DMS153 treated with DMSO at 0.1 percent for 48 hours (cell line): ENCODE measurements around the gene VRK2.
"Not testable (repeated sequence)": the region's sequence is repeated elsewhere in the genome, so short reads cannot be mapped to it uniquely, and the experiment has no call there.

Experiments
- DNase-seq: peaks from one replicate; lab custom pipeline; 2025; ENCODE audit not compliant: unreplicated experiment; lab: John Stamatoyannopoulos, UW

VRK2 gene

DNA sequence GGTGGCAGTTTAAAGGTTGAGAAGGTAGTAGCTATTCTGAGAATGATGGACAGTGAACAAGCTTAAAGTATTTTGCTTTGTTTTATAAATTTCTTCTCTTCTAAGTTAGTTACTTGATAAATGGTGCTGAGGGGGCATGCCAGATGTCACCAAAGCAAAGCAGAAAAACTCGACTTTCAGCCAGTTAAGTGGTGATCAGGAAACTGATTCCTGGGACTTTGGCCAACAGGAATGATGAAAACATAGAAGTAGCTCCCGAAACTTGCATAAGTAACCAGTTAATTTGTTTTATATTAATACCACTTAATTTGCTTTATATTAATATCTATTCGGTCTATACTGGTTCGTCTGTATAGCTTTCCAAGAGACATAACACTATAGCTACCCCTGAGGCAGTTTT lies 111.9 kb downstream of the VRK2 start:
- DNase-seq, result no peak

DNA sequence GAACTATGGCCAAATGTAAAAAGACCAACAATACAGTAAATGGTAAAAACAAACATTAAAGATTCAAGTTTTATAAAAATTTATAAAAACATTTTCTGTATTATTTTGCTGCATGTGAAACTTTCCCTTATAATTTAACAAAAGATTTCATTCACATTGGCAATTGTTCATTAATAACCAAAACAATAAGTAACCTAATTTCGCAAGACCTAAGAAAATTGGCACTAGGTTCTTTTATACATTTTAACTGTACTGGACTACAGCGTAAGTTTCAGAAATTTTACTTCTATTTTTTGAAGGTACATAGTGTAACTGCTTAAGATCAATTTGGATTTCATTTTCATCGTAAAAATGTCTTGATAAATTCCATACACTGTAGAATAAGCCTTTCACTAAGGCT lies 117.3 kb downstream of the VRK2 start:
- no peak for DNase-seq

DNA sequence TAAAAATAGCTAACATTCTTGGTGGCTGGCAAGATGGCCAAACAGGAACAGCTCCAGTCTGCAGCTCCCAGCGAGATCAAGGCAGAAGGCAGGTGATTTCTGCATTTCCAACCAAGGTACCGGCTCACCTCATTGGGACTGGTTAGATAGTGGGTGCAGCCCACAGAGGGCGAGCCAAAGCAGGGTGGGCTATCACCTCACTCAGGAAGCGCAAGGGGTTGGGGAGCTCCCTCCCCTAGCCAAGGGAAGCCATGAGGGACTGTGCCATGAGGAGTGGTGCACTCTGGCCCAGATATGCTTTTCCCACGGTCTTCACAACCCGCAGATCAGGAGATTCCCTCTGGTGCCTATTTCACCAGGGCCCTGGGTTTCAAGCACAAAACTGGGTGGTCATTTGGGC lies 121.5 kb downstream of the VRK2 start:
- DNase-seq, result not testable (repeated sequence)

DNA sequence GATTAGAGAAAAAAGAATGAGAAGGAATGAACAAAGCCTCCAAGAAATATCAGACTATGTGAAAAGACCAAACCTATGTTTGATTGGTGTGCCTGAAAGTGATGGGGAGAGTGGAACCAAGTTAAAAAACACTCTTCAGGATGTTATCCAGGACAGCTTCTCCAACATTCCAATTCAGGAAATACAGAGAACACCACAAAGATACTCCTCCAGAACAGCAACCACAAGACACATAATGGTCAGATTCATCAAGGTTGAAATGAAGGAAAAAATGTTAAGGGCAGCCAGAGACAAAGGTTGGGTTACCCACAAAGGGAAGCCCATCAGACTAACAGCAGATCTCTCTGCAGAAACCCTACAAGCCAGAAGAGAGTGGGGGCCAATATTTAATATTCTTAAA lies 123.2 kb downstream of the VRK2 start:
- DNase-seq, result not testable (repeated sequence)

DNA sequence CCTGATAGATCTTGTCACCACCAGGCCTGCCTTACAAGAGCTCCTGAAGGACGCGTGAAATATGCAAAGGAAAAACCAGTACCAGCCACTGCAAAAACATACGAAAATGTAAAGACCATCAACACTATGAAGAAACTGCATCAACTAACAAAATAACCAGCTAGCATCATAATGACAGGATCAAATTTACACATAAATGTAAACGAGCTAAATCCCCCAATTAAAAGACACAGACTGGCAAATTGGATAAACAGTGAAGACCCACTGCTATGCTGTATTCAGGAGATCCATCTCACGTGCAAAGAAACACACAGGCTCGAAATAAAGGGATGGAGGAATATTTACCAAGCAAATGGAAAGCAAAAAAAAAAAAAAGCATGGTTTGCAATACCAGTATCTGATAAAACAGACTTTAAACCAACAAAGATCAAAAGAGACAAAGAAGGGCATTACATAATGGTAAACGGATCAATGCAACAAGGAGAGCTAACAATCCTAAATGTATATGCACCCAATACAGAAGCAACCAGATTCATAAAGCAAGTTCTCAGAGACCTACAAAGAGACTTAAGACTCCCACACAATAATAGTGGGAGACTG lies 123.8 kb downstream of the VRK2 start:
- DNase-seq, result not testable (repeated sequence)

DNA sequence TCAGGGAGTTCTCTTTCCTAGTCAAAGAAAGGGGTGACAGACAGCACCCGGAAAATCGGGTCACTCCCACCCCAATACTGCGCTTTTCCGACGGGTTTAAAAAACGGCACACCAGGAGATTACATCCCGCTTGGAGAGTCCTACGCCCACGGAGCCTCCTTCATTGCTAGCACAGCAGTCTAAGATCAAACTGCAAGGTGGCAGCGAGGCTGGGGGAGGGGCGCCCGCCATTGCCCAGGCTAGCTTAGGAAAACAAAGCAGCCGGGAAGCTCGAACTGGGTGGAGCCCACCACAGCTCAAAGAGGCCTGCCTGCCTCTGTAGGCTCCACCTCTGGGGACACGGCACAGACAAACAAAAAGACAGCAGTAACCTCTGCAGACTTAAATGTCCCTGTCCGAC lies 125.2 kb downstream of the VRK2 start:
- DNase-seq, result not testable (repeated sequence)

DNA sequence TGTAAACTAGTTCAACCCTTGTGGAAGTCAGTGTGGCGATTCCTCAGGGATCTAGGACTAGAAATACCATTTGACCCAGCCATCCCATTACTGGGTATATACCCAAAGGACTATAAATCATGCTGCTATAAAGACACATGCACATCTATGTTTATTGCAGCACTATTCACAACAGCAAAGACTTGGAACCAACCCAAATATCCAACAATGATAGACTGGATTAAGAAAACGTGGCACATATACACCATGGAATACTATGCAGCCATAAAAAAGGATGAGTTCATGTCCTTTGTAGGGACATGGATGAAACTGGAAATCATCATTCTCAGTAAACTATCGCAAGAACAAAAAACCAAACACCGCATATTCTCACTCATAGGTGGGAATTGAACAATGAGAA lies 130.6 kb downstream of the VRK2 start:
- DNase-seq, result not testable (repeated sequence)

DNA sequence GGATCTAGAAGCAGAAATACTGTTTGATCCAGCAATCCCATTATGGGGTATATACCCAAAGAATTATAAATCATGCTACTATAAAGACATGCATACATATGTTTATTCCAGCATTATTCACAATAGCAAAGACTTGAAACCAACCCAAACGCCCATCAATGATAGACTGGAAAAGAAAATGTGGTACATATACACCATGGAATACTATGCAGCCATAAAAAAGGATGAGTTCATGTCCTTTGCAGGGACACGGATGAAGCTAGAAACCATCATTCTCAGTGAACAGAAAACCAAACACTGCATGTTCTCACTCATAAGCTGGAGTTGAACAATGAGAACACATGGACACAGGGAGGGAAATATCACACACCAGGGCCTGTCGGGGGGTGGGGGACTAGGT lies 133.6 kb downstream of the VRK2 start:
- not testable (repeated sequence) for DNase-seq

DNA sequence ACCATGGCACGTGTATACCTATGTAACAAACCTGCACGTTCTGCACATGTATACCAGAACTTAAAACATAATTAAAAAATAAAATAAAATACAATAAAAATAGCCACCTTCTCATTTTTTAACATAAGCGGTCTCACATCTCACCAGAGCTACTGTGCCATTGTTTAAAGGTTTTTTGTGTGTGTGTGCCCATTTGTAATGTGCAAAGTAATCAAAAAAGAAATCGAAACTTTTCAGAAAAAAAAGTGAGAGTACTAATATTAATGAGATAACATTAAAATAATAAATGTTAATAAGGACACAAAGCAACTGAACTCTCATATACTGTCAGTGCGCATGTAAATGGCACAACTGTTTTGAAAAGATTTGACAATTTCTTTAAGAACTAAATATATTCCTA lies 134.0 kb downstream of the VRK2 start:
- no peak for DNase-seq

DNA sequence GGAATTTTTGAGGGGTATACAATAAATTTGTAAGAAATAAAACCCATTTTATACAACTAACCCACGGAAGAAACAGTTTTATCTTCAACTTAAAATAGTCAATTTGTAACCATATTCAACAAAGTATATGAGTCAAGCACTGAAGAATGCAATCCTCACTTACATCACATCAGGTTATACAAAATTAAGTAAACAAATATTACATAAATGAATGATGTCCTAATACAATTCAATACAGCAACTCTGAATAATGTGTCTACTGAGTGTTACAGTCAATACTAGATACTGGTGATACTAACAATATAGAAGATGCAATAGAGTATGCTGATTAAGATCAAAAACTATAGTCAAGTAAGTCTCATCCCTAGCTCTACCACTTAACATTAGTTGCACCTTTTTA lies 135.9 kb downstream of the VRK2 start:
- no peak for DNase-seq

DNA sequence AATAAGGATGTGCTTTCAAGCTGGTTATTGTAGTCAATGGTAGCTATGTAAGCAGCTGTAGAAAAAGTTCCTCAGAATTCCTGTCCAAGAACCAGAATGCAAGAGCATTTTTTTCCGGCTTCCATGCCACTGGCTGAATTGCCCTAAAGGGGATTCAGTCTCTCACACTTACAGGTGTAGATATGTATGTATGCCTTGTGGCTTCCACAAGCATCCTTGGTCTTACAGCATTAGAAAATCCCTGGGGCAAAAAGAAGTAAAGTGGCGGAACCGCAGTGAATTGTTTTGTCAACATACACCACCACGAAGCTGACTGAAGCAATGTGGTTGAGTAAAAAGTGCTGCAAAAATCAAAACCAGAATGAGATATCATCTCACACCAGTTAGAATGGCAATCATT lies 139.9 kb downstream of the VRK2 start:
- DNase-seq, result no peak

DNA sequence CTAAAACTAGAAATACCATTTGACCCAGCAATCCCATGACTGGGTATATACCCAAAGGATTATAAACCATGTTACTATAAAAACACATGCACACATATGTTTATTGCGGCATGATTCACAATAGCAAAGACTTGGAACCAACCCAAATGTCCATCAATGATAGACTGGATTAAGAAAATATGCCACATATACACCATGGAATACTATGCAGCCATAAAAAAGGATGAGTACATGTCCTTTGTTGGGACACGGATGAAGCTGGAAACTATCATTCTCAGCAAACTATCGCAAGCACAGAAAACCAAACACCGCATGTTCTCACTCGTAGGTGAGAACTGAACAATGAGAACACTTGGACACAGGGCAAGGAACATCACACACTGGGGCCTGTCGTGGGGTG lies 140.4 kb downstream of the VRK2 start:
- not testable (repeated sequence) for DNase-seq

DNA sequence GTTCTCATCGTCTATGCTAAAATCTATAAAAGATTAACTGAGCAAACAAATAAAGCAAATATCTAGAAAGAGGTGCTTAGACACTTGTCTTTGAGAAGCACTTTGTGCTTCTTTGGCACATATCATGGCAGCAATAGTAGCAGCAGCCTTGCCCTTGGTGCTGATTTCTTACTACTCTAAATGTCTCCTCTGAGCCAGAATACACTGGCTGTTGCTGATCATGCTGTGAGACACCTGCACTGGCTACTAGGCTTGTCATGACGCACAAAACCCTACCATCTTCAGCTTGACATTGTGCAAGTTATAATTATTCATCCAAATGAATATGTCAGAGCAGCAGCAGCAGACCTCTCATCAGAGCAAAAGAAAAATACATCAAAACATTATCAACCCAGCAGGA lies 147.9 kb downstream of the VRK2 start:
- no peak for DNase-seq

DNA sequence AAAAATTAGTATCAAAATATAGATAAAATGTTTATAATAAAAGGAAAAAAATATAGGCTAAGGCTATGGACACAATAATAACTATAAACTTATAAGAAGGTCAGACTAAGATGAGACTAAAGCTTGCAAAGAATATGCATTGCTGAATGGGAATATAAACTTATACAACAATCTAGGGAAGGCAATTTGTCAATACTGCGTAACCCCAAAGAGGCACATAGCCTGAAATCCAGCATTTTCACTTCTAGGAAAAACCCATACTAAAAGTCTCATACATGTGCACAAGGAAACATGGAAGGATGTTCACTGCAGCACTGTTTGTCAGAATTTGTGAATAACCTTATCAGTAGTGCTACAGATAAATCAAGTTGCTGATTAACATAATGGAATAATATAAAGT lies 149.1 kb downstream of the VRK2 start:
- DNase-seq, result no peak

DNA sequence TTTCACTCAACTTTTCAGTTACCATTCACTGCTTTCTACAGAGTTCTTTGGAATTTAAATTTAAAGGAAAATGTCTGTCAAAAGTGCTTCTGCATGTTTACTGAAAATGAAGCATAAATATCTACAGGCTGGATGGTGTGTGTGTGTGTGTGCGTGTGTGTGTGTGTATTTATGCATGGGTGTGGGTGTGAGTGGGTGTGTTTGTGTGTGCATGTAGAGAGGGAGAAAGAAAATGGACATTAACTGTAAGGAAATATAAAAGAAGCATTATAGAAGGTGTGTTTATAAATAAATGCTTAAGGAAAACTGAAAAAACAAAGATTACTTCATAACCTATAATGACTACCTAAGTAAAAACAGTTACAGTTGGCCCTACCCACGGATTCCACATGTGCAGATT lies 151.3 kb downstream of the VRK2 start:
- no peak for DNase-seq

DNA sequence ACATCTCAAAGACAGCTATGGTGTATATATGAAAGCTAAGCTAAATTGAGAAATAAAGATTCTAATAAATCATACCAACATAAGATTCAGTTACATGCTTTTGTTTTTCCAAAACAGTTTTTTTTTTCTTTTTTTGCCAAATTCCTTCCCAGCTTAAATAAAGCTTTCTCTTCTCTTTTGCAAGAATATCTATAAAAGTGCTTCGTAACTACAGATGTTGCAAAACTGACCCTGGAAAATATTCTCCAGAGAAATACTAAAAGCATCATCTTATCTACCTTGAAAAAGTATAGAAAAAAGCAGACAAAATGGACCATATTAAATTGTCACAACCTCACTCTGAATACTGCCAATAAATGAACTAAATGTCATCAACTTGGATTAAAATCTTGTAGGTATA lies 155.8 kb downstream of the VRK2 start:
- DNase-seq, result no peak

DNA sequence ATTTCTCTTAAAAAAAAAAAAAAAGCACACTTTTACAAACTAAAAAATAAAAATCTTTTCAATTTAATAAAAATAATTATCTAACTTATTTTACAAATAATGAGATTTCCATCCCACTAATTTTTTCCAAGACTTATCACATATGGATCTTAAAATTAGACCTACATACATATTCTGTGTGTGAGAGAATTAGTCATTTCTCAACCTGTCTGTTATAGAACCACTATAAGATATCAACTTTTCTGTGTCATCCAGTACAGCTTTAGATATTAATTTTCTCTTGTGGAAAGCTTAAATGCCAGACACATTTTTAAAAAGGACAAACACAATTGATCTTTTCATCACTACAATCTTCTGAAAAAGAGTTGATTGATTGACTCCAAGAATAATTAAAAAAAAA lies 156.4 kb downstream of the VRK2 start:
- no peak for DNase-seq

DNA sequence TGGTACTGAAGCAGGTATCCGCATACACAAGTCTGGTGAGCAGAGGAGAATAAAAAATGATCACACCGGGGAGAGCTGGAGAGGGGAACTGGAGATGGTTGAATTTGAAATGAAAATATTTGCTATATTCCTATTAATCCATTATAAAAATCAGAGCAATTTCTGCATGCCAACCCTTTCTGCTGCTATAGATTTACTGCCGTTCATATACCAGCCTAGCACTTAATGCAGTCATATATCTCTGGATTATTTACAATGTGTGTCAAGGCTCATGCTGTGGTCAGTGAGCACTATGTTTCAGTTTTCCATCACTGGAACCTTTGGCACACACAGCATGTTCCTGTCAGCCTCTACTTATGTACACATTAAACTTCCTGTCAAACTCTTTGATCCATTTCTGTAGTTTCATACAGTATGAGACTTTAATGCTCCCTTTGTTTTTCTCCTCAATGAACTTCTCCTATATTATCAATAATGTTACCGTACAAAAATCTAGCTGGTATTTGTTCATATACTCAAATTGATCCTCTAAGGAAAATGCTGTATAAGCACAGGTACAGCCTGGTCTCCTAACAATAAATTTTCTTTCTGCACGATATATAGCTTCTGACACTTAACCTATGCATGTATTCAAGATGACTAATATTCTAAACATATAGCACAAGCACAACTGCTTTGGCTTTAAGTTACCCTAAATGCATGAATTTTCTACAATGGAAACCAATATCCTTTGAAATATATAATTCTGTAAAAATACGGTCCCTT lies 157.8 kb downstream of the VRK2 start:
- DNase-seq, result no peak

DNA sequence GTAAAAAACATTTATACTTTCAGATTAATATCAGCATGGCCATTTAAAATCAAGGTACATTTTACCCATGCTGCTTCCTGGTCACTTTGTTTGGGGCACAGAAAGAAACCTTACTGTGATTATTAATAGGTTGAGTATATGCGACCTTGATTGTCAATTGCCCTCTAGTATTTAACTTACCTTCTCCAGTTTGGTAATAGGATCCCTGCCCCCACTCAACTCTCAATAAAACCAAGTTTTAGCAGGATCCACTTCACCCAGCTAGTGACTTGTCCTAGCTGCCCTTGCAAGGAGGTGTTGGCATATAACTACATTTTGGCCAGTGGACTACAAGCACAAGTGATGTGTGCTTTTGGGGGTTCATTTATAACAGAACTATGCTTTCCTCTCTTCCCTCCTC lies 160.2 kb downstream of the VRK2 start:
- no peak for DNase-seq

DNA sequence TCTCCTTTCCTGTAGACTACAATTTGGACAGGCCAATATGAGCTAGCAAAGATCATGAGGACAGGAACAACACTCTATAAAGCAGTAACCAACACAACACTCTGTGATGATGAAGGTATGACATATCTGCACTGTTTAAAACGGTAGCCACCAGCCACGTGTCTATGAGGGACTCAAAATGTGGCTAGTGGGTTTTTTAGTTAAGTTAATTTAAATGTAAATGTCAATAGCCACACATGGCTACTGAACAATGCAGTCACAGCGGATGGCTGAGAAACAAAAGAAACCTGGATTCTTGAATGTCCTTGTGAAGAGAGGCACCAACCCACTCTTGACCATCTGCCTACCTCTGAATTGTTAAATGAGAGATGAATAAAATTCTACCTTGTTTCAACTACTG lies 160.6 kb downstream of the VRK2 start:
- no peak for DNase-seq
